GM21723 (cell line): Measurements from ENCODE around the gene CWC15.
"Not testable (repeated sequence)": the region's sequence is repeated elsewhere in the genome, so short reads cannot be mapped to it uniquely, and the experiment has no call there.

Experiments
- ATAC-seq: cut with Tn5 transposase; IDR thresholded peaks from one replicate; pipeline ENCODE4 v1.9.1; 2021; ENCODE audit warnings: mild to moderate bottlenecking, moderate library complexity; ENCODE audit not compliant: unreplicated experiment

CWC15 gene

GRCh38 chr11:94973099-94973968 lies at the start of gene CWC15, which contains the start of gene KDM4D:
TSS of gene CWC15 (minus strand) at chr11:94973556. CDS start at chr11:94972185, 1,371 bp downstream.
TSS of gene KDM4D (plus strand) at chr11:94973709. CDS start at chr11:94997373, 23,664 bp downstream.
- peak; percentile 100 for ATAC-seq

DNA sequence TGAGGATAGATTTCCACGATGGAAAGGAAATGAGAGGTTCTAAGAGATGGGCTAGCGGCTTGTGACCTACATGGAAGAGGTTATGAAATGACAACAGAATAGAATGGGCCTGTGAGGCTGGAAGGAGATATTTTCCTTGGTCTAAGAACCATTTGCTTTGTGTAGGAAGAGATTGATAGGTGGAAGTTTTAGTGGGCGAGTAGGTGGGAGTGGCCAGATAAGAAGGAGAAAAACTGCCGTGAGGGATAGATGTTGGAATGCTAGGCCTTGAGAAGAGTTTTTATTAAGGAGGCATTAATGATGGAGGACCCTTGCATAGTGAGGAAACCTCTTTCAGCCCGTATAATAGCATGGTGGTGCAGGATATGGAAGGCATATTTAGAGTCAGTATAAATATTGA lies 48.1 kb upstream of the CWC15 start:
- ATAC-seq = not testable (repeated sequence)

- no peak for ATAC-seq
These were observed 42.8 kb upstream of the CWC15 start for GRCh38 chr11:95016139-95016538.

GRCh38 chr11:95014184-95014821 lies 40.9 kb upstream of the CWC15 start:
- no peak for ATAC-seq

DNA sequence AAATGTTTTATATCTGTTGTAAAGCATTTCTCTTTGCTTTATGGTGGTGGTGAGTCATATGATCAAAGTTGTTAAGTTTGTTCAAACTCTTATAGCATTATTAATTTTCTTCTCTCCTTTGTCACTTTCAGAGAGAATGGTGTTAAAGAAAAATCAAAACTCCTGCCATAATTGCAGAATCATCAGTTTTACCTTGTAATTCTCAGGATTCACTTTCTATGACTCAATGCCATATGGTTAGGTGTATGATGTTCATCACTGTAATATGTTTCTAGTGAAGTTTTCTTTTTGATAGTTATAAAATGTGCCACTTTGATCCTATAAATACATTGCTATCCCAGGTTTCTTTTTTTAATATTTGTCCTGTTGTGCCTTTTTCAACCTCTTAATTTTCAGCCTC lies 38.0 kb upstream of the CWC15 start:
- no peak for ATAC-seq

DNA sequence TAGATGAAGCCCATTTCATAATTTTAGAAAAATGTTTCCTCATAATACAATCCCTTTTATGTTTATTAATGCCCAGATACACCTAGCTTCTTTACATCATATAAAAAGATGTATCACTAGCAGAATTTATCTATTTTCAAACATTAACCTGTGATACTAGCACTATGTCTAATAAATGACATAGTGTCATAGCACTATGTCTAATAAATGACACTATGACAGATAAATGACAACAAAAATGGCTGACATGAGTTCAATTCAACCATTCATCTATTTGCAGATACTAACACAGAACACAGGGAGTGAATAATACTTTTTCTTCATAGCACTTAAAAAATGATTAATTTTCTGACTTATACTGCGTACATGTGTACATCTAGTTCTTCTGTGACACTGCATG lies 32.3 kb upstream of the CWC15 start:
- ATAC-seq = no peak

DNA sequence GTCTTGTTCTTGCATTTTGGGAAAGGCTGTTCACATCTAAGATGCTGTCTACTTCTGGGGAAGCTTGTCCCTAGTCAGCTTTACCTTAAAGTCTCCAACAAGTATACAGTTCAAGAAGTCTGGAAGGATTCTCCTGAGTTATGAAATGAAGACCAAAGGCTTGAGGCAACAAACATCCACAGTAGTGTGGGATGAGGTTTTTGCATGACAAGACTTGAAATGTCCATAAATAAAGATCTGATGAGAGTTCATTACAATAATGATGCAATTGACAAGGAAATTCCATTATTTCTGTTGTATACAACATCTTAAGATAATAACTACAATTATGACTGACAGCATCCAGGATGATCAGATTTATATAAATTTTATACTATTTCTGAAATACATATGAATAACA lies 30.4 kb upstream of the CWC15 start:
- no peak for ATAC-seq

DNA sequence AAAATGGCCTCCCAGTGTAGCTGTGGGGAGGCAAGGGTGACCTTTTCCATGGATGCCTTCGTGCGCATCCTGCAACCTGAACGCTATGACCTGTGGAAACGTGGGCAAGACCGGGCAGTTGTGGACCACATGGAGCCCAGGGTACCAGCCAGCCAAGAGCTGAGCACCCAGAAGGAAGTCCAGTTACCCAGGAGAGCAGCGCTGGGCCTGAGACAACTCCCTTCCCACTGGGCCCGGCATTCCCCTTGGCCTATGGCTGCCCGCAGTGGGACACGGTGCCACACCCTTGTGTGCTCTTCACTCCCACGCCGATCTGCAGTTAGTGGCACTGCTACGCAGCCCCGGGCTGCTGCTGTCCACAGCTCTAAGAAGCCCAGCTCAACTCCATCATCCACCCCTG lies 24.9 kb upstream of the CWC15 start:
- no peak for ATAC-seq

DNA sequence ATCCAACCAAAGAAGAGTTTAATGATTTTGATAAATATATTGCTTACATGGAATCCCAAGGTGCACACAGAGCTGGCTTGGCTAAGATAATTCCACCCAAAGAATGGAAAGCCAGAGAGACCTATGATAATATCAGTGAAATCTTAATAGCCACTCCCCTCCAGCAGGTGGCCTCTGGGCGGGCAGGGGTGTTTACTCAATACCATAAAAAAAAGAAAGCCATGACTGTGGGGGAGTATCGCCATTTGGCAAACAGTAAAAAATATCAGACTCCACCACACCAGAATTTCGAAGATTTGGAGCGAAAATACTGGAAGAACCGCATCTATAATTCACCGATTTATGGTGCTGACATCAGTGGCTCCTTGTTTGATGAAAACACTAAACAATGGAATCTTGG lies 24.1 kb upstream of the CWC15 start:
- ATAC-seq = no peak

DNA sequence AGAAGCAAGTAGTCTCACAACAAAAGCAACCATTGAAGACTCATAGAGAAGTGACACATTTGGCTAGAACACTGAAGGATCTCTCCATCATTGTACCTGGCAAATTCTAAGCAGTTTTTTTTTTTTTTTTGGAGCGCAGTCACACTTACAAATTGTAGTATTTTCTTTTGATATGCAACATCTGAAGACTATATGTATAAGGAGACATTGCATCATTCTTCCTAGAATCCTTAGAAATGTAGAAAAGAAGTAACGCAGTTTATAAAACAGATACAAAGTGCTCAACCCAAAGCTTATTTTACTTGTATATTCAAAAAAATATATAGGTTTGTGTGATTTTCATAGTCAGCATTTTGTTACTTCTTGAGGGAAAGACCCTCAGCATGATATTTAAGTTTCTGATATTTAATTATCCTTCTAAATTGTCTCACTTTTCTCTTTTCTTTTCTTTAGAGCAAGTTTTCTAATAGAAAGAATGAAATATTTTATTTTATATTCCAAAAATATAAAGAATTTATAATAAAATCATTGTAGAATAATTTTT lies 20.1 kb upstream of the CWC15 start:
- ATAC-seq = no peak

GRCh38 chr11:94988748-94989147 lies 15.4 kb upstream of the CWC15 start:
- no peak for ATAC-seq

DNA sequence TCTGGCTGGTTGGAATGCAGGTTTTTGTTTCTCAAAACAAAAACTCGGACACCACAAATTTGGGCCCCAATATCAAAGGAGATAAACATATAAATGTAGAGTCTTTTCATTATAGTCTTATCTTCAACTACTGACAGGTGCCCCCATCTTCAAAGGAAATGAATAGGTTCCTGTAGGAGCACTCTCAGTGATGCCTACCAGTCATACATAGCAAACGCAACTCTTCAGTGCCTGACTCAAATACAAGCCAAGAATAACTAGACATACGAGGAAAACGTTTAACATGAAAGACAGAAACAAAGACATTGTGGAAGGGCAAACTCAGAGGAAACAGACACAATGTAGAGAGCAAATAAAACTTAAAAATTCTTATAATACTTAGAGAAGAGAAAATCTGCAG lies 14.0 kb upstream of the CWC15 start:
- ATAC-seq = no peak

GRCh38 chr11:94975599-94975998 lies 2.2 kb upstream of the CWC15 start:
- no peak for ATAC-seq

DNA sequence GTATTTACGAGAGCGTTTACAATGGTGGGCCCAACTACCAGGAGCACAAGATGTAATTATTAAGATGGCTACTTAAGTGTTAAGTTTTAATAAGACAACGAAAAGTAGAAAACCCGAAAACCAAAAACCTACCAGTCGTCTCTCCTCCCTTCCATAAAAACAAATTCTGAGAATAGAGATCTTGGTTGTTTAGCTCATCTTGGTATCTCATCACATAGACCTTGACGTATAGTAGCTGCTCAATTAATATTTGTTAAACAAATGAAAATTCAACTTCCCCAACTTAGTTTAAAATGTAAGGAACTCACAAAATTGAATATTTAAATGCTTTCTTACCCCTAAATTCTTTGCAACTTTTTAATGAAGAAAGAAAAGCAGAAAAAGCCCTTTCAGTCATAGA lies 822 bp upstream of the CWC15 start:
- no peak for ATAC-seq

DNA sequence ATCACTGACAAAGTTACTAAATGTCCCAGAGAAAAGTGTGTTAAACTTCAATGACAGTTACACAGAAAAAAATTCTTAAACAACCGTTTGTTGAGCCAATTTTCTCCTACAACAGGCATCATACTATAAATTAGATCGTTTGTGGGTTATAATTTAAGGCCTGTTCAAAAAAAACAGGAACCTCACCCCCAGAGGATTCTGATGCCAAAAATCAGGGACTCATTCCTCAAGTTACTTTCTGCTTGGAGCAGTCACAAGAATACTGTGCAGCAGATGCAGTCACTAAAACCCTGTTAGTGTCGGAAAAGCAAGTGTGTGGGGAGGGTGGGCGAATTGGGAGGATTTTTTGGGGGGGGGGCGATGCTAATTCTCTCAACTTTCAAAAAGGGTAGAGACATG lies 657 bp downstream of the CWC15 start:
- no peak for ATAC-seq

DNA sequence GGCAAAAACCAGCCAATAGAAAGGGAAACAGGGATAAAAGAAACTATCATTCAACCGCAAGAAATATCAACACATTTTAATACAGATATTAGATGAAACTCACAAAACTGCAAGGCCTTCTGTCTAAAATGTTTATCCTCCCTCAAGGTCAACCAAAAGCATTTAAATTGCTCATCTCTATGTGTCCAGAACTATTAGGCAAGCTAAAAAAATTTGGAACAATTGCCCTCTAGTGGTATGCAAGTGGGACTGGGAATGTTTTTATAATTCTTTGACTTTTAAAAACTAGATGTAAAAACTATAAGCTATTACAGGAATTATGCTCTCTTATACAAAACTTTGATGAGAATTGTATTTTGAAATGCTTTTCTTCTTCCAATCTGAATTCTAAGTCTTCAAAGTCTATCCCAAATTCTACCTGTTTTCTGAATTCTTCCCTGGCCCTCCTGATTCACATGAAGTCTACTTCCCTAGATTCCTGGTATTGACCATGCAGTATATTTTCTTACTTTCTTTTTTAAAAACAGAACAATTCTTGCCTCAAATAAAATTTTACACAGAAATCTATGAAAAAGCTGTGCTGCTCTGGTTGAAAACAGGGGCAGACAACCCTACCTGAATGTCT lies 4.9 kb downstream of the CWC15 start:
- no peak for ATAC-seq

GRCh38 chr11:94964934-94965333 lies 8.4 kb downstream of the CWC15 start:
- ATAC-seq = no peak

DNA sequence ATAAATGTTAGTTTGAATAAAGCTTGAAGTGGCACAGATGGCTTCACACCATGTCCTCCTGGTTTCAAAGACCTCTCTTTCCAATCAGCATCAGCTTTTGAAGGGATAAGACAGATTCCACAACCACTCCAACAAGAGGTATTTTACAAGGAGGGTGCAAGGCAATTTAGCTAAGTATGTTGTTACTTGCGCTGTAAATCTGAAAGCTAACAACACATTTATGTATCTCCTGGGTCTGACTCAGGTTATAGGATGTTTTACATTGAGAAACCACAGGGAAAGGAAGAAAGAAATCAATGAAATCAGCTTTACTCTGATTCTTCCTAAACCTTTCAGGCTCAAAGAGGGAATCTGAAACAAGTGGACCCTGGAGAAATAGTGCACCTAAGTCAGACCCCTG lies 12.1 kb downstream of the CWC15 start:
- ATAC-seq = no peak

DNA sequence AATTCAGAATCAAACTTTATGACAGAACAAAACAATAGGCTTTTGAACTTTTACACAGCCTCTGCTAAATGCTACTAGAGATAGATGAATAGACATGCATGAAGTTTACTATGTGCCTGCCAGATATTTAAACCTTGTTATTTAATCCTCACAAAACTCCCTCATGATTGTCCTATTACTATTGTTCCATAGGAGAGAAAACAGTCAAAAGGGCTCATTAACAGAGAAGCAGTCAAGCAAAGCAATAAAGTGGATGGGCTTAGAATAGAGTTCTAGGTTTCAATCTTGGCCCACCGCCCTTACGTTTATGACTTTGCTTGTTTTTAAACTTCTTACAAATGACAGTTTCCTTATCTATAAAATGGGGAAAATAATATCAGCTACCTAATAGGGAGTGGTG lies 12.9 kb downstream of the CWC15 start:
- no peak for ATAC-seq

DNA sequence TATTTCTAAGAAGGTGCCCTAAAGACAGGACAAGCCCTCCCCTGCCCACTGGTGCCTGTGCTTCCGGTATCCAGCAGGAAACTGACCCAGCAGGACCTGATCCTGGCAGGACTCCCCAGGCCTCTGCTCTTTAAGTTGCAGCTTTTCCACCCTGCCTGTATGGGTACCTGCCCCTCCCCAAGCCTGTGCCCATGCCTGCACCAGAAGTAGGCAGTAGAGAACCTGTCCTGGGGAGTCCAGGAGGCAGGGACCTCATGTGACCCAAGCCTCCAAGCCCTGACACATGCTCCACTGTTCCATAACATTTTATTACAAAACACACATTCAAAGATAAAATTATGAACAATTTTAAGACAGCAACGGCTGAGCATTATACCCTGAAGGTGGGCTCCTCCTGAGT lies 14.2 kb downstream of the CWC15 start:
- no peak for ATAC-seq

DNA sequence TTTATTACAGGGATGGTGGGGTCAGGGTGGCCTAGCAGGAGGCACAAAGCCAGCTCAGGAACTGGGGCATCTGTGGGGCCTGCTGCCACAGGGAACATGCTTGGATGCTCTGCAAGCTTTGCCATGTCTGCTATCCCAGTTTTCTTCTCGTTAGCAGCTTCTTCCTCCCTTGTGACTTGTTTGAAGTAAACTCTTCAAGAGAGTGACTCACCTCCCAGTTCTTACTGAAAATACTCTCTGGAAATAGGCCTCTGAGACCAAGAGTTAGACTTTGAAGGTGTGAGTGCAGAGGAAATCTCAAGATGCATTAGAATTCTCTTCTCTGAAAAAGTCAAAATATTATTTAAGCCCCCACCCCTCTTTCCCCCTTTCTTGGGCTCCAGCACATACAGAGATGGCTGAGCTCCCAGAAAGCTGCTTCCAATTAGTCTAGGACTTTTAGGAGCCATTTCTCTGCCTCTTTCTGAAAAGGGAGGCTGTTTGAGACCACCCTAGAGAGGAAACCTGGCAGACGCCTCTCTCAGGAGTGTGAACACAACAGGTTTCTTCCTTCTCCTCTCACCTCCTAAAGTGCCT lies 15.1 kb downstream of the CWC15 start:
- ATAC-seq = no peak
